Erythroblast (primary cell): ENCODE results near the gene LRRC46.

Source experiments
- GATA1 ChIP-seq: IDR thresholded peaks from 2 replicates; pipeline ENCODE4 v1.6.1; 2011; ENCODE audit warnings: low read depth, mild to moderate bottlenecking, control low read depth, low read length, moderate library complexity
- POLR2A ChIP-seq: IDR thresholded peaks from 2 replicates; pipeline ENCODE4 v1.6.1; 2011; ENCODE audit warnings: mild to moderate bottlenecking, low read length

DNA sequence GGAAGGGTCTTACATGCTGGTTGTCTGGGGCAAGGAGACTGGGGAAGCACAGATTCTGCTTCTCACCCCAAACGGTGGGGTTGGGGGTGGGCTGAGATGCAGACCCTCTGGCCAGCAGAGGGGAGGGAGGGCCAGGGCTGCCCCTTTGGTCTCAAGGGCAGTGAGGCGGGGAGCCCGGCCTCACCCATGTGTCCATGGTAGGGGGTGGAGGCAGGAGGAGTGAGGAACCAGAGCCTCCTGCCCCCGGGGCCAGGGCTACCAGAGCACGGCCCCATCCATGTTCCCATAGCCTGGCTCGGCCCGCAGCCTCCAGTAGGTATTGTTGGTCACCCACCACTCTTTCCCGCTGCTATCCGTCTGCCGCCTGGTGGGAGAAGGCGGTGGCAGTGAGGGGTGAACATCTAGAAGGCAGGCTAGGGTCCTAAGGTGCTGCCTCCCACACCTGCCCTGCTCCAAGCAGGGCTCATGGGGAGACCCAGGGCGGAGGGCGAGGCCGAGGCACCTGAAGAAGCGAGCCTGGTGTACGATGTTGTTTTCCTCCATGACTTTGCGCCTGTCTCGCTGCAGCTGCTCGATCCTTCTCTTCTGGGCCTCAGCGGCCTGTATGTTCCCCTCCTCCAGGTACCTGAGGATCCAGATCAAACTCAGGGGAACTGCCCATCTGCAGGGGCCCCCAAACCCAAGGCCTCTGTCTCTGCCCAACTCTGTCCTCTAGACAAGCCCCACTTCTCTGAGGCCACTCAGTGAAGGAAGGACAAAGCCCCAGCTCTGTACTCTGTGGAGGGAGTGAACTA, 23.2 kb upstream of the LRRC46 start:
- TF ChIP-seq POLR2A = no peak
- TF ChIP-seq GATA1 = no peak
